HG03025 (cell line): Measurements from ENCODE around the gene SHISA2.

Source experiments
- ATAC-seq: cut with Tn5 transposase; IDR thresholded peaks from one replicate; pipeline ENCODE4 v1.9.1; 2021; ENCODE audit warnings: mild to moderate bottlenecking, moderate library complexity; ENCODE audit not compliant: unreplicated experiment, low FRiP score

SHISA2 gene

DNA sequence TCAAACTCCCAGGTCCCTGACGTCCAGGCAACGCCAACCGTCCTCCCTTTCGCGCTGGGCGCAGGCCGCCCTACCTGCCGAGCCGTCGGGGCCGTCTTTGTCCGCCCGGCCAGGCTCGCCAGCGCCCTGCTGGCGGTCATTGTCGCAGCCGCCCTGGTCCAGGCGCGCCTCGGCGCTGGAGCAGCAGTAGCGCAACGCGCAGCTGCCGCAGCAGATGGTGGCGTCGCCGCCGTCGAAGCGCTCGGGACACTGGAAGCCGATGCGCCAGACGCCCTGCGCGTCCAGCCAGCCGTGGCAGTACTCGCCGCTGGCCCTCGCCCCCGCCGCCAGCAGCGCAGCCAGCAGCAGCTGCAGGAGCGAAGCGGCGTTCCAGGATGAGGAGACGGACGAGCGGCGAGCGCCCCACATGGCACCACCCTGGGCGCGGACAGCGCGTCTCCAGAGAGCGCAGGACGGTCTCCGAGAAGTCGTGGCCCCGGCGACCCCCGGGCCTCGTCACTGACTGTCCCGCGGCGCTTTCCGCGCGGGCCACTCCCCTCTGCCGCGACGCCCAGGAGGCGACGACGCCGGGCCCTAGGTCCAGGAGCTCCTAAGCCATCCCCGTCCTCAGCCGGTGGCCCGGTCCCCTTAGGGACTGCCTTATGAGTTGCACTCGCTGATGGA is 1.1 kb downstream of the SHISA2 start:
- ATAC-seq, result no peak

DNA sequence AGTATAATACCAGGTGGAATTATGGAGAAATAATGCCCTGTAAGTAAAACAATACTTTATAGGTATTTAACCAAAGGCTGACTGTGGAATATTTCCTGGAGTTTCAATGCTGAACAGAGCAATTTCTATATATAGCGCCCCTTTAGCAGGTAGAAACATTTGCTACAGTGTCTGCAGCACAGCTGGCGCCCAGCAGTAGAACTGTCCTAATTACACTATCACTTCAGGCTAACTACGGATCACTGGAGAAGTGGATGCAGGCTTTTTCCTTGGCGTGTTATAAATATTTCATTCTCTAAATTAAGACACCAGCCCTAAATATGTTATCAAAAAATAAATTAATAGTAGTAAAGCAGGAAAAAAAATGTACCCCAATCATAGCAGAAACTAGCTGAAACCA is 3.1 kb downstream of the SHISA2 start:
- no peak for ATAC-seq

DNA sequence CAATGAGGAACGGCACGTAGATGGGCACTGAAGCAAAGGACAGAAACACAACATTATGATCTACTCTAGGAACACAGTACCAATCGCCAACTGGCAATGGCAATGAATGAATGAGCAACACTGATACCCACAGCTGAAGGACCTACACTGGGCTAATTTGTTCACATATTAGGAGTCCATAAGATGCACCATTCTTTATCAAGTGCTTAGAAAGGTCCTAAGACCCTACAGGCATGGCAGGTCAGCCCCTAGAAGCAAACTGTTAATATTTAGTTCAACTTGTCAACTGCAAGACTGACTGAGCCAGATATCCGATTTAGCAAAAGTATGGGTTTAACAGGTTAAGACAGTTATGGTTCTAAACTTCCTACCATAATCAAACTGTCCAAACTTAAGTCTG is 4.8 kb downstream of the SHISA2 start:
- no peak for ATAC-seq

DNA sequence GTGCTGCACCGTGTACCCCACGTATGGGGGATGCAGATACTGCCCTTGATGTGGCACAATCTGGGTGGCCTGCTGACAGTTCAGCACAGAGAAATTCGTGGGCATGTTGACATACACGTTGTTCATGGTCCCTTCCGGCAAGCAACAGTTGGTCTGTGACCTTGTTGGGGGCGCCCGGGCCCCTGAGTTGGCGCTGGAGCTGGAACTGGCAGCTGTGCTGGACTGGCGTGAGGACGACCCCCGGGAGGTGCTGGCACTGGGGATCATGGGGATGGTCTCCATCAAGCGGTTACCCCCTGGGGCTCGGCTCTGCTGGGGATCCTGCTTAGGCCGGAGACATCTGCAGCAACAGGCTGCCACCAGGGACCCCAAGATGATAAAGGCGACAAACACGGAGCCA is 5.2 kb downstream of the SHISA2 start:
- no peak for ATAC-seq

DNA sequence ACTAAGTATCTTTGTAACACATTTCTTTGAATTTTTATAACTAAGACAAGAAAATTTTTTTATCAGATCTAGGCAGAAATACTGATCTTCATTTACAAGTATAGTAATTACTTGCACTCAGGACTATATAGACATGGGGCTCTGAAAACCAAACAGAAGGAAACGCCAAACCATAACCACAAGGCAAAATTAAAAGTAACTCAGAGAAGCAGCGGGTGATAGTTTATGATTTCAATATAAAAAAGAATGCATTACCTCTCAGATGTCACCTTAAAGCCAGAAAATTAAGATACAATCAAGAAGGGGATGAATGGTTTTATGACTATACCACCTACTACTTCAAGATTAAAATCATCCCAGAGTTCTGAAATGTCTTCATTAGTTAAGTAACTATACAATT is 6.7 kb downstream of the SHISA2 start:
- ATAC-seq, result no peak

DNA sequence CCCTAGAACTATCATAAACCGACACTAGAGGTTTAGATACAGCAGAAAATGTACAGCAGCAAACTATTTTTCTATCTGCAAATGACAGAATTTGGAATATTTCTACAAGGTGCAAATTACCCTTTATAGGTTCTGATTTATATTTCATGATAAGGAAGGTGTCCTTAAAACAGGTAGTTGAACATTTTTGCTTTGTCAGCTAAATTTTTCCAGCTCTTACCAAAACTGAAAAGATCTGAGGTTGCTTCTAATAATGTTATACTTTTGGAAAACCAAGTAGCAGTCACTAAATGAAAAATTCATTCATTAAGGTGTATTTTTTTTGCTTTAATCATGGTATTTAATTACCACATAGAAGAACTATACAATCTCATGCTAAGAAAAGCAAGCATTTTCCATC is 9.0 kb downstream of the SHISA2 start:
- ATAC-seq, result no peak

DNA sequence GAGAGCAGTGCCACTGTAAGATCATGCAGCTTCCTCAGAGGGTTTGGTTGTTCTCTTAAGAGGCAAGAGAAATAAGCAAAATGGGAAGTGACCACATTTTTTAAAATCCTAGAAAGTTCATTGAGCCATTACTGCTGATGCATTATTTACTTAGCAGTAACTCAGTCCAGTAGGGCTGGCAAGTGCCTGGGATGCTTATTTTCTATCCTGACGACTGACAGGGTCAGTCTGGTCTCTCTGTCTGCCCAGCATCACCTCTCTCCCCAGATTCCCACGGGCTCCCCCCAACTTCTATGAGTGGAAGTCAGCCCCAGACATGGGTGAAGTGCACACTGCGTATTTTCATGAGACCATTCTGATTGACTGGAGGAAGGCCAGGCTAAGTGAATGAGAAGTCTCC is 10.4 kb downstream of the SHISA2 start:
- ATAC-seq, result no peak

DNA sequence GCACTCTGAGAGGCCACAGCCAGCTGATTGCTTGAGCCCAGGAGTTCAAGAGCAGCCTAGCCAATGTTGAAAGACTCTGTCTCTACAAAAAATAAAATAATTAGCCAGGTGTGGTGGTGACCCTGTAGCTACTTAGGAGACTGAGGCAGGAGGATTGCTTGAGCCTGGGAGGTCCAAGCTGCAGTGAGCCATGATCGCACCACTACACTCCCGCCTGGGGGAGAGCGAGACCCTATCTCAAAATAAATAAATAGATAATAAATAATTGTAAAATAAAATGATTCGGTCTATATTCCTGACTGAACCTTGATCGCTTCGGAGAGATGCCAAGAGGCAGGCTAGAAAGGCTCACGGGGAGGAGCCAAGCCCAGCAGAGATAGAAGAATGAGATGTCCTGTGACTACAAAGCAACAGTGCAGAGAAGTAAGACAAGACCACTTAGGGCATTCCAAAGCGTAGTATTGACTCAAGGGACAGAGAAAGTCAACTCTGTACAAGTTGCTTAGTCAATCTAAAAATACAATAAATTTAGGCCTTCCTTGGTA is 12.8 kb downstream of the SHISA2 start:
- ATAC-seq, result no peak

DNA sequence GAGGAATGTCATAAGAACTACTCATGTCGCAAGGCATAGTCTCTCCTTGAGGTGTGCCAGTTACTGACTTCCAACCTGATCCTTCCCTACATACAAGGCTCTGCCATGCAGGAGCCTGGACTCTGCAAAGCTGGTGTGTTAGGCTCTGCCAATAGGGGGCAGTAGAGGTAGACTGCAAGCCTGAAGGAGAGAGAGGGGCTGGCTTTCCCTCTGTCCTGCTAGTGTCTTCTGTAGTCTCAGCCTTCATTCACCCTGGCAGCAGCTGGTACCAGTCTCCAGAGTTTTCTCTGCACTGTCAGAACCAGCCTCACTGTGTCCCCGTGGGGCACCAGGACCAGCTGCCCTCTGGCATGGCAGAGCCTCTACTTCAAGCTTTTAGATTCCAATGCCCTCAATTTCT is 14.5 kb downstream of the SHISA2 start:
- ATAC-seq, result no peak

DNA sequence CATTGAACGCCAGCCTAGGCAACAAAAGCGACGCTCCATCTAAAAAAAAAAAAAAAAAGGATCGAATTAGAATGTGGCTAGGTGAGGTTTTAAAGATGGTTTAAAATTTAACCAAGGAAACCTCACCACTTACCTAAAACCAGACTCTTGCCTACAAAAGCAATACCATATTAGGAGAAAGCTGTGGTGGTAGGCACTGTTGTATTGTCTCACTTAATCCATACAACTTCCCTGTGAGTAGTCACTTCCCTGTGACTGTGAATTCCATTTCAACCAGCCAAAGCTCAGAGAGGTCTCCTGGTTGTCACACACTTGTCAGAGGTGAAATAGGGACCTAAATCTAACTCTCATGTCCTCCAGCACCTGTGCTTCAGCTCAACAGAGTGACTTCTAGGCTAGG is 15.4 kb downstream of the SHISA2 start:
- ATAC-seq, result no peak

DNA sequence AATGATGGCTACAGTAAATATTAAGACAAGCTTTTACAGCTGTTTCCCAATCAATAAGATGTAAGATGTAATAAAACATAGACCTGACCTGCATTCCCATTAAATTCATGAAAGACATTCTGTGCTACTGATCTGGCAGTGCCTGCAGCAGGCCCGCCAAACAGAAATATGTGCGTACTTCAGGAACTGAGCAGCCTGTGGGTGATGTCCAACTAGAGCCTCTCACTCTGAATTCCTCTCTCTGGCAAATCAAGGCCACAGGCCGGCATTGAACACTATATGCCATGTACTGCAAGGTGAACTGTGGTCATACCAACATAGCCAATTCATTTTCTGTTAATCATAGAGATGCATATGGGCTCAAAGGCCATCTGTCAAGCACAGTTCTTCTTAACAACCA is 17.8 kb downstream of the SHISA2 start:
- ATAC-seq, result no peak

DNA sequence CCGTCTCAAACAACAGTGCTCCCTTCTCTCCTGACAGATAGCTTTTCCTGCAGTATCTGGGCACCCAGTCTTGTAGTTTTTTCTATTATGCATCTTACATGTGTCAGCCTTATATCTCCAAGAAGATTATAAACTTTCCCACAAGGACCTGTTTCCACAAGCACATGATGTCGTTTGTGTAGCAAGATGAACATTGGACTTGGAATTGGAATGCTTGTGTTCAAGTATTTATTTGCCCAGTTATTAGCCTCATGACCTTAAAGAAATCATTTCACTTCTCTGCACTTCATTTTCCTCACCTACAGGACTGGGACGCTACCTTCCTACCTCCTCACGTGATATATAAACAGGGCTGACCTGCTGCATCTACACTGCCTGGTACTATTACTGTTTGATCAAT is 21.5 kb downstream of the SHISA2 start:
- ATAC-seq, result no peak

DNA sequence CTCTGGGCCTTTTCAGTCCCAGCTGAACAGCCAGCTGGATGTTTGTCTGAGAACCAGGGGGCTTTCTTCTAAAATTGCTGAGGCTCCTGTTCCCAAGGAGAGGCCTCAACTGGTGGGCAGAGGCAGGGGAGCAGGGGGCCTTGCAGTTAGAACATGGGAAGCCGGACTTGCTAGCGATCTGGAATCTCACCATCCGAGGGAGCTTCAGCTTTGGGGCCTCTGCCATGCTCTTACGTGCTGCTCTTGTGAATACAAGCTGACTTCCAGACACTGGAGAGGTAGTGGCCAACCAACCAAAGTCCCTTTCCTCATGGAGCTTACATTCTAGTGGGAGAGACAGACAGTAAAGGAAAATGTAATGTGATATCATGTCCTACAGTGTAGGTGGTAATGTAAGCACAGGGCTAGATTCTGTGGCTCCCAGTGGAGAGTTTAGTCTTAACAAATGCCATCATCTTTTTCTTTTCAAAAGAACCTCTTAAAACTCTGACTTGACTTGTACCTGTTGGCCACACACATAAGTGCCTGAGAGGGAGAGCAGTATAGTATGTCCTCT is 22.2 kb downstream of the SHISA2 start:
- ATAC-seq, result no peak

DNA sequence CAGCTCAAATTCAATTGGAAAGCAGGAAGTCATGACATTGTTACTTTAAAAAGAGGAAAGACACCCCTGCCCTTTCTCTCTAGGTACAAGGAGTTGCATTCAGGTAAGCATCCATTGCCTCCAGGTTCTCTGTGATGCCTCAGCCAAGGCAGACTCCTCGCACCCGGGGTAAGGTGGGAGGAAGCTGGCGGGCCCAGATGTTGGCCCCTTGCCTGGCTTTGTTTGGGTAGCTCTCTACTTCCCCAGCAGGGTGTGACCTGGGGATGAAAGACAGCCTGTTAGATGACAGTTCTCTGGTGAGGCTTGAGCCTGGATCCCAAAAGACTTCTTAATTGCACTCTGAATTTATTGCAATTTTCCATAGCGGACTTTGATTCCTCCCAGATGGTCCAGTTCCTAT is 25.6 kb downstream of the SHISA2 start:
- no peak for ATAC-seq

DNA sequence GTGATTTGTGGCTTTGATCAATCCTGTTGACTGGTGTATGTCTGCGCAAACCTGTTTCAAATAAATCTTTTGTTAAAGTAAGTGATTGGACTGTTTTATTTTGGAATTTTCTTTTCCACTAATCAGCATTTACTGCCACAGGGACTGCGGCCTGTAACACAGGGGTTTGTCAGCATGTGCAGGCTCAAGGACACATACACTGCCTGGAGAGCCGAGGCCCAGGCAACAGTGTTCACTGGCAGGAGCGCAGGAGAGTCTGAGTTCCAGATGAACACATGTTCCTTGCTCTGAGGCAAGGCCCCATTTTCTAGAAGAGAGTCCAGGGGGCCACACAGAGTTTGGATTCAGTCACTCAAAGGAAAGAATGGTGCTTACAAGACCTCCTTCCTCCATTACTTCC is 26.0 kb downstream of the SHISA2 start:
- no peak for ATAC-seq

DNA sequence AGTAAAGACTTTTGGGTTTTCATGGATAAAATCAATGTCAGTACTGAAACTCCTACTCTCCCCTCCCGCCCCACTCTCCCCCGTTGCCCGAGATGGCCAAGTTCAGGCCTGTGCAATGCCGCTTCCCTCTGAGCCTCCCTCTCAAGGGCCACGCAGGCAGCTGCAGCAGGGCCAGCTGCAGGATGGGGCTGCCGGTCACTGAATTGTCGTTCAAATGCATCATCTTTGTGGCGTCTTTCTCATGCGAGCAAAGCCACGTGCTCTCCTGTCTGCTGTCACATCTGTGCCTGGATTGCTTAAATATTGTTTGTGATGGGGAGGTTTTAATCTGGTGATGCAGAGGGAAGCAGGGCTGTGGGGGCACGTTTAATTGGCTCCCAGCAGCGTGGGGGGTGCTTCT is 26.6 kb downstream of the SHISA2 start:
- ATAC-seq, result no peak

DNA sequence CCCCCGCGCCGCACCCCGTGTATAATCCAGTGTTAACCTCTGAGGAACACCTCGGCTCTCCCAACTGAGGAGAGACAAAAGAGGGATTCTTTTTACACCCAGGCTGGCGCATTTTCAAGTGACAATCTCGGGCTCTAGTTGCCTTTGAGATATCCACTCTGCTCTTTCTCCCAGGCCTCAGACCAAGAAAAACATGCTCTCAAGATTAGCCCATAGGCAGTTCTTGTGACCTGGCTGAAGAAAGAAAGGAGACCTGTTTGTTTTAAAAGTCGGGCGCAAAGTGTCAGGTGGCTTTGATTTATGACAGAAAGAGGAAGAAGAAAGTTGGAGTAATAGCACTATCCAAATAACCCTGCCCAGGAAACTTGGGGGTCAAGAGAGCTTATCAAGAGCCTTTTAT is 27.3 kb downstream of the SHISA2 start:
- no peak for ATAC-seq

DNA sequence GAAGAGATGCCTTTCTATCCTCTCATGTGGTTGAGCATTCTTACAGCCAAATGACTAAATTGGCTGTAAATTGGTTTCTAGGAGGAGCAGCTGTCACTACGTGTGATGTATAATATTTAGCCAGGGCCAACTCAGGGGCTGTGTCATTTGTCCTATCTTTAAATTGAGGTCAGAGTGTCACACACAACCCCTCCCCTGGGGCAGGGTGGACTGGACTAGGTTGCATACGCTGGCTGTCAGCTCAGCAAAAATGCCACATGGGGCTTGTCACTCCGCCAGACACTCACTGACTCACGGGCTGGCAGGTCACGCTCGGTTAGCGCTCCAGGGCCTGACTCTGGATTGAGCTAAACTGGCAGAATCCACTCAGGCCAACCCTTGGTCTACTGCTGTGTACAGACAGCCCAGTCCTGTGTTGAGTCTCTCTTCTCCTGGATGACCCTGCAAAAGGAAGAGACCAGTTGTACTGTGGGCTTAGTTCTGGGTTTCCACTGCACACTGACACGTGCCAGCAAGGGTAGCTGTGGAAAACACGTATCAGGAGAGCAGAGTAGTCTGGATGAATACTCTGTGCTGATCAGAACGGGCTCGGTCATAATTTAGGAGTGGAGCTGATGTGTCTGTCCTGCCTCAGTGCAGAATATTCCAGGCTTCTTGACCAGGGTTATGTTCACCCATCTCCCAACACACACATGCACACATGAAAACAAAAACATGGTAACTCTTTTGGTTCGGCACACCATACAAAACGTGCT is 29.1 kb downstream of the SHISA2 start:
- ATAC-seq, result no peak

DNA sequence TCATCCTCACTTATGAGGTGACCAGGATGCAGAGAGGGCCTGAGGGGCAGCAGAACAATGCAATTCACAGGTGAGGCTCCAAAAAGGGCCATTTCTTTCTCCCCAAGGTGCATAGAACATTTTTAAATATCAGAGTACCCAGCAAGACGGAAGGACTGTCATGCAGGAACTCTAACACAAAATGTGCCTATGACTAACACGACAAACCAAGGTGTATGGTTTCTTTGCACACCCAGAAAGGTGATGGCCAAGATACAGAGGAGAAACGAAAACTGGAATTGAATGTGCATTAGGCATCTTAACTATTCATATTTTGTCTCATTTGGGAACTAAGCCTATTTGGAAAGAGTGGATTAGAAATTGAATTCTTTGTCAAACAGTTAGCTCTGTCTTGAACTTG is 29.9 kb downstream of the SHISA2 start:
- no peak for ATAC-seq

DNA sequence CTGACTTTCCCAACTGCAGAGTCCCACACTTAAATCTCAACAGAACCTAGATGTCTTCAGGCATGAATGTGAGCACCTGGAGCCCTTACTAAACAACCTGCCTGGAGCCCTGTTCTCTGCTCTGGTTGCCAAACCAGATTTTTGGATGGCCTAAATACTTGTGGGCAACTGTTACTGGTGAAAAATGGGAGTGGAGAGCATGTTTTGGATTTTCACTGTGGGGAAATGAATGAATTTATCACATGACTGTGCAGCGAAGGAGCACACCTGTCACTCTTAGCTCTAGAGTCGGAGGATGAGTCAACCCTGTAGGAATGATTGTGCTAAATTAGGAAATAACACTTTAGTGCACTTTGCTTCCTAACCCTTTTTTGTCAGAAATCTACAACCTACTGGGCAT is 30.3 kb downstream of the SHISA2 start:
- ATAC-seq, result no peak

DNA sequence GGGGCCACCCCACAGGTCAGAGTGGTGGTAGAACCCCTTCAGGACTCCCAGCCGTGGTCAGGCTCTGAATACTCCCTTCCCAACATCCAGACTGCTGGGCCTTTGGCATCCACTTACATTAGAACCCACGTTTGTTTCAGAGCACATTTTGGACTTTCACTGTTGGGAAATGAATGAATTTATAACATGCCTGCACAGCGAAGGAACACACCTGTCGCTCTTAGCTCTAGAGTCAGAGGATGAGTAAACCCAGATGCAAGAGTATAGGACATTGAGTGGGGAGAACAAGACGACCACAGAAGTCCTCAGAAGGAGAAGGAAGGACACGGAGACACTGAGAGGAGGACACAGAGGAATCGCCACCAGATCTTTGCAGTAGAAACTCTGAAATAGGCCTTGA is 30.9 kb downstream of the SHISA2 start:
- ATAC-seq, result no peak
